PC-9 (cell line): ENCODE results near the gene SRMS.

Experiments
- CTCF ChIP-seq: fragments of 200-600 bp; sonication (generic); conservative IDR thresholded peaks from 2 replicates; pipeline ENCODE4 v1.6.1; 2017; ENCODE audit warnings: mixed run types, antibody characterized with exemption, mild to moderate bottlenecking, moderate library complexity
- EZH2 ChIP-seq: fragments of 200-600 bp; sonication (generic); IDR thresholded peaks from 2 replicates; pipeline ENCODE4 v1.8.0; 2017; ENCODE audit warnings: antibody characterized with exemption, low read depth

GRCh38 chr20:63547725-63548480 lies at the start of gene SRMS:
- no peak for TF ChIP-seq CTCF
- no peak for TF ChIP-seq EZH2
